ENCODE results near the gene FRMD3.

DNA sequence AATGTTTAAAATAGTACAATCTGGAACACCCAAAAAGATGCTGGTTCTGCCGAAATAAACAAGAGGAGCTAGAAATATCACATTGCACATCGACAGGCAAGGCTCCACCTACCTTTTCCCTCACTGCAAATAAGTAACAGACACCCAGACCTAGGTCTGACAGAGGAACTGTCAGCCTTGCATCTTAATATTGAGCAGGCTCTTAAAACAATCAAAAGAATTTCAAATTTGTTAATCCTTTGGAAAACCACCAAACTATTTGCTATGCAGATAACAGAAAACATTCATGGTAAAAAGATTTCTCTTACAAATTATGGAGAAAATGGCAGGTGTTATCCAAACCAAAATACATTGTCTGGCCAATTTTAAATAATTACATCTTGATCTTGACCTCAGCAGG lies 71.3 kb downstream of the FRMD3 start:
- TF ChIP-seq POLR2A (IDR thresholded peaks at IDR 0.05): no peak
- TF ChIP-seq, protein P1, sequence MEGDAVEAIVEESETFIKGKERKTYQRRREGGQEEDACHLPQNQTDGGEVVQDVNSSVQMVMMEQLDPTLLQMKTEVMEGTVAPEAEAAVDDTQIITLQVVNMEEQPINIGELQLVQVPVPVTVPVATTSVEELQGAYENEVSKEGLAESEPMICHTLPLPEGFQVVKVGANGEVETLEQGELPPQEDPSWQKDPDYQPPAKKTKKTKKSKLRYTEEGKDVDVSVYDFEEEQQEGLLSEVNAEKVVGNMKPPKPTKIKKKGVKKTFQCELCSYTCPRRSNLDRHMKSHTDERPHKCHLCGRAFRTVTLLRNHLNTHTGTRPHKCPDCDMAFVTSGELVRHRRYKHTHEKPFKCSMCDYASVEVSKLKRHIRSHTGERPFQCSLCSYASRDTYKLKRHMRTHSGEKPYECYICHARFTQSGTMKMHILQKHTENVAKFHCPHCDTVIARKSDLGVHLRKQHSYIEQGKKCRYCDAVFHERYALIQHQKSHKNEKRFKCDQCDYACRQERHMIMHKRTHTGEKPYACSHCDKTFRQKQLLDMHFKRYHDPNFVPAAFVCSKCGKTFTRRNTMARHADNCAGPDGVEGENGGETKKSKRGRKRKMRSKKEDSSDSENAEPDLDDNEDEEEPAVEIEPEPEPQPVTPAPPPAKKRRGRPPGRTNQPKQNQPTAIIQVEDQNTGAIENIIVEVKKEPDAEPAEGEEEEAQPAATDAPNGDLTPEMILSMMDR (IDR thresholded peaks at IDR 0.05): no peak

All from lower leg skin (tissue), 3 donors.